Head of caudate nucleus (tissue), 42 donors: ENCODE results near the gene DOCK2.

Experiments used
- DNase-seq, 42 donors: peaks; one replicate each; pipeline versions ENCODE4 v3.0.0 to v3.0.0-alpha.2; 2020 to 2021; ENCODE audit warnings: mixed read lengths in 7 of 42
- intact Hi-C: fragments of 100-400 bp; cut with DNase I; formaldehyde crosslinking; loops from one replicate; pipeline ENCODE4 v1.15.0; 2022

DOCK2 gene

DNA sequence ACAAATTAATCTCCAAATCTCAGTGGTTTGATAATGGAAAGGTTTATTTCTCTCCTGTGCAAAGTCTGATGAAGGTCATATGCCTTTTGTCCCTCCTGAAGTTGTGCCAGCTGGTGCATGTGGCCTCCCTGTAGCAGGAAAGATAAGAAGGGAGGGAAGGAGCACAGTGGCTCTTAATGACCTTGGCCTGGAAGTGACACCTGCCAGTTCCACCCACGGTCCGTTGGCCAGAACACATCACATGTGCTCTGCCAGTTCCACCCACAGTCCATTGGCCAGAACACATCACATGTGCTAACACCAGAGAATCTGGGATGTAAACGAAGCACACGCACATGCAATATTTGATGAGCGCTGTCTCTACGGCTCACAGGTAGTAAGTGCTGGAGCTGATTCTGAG, 130.9 kb downstream of the DOCK2 start:
- DNase-seq: no peak

GRCh38 chr5:169768416-169768815, 131.3 kb downstream of the DOCK2 start:
- DNase-seq: no peak
- intact Hi-C loops: no loop called here

More for the DNA sequence above, 130.9 kb downstream of the DOCK2 start:
- intact Hi-C loops: no loop called here

GRCh38 chr5:169770109-169770508, 133.0 kb downstream of the DOCK2 start:
- intact Hi-C loops: loop anchor here (10.0 kb wide), 1 partner anchor 65 kb away; no protein-coding TSS in a partner anchor
- DNase-seq: no peak

- intact Hi-C loops: loop anchor here (10.0 kb wide), 1 partner anchor 63 kb away; no protein-coding TSS in a partner anchor
- no peak for DNase-seq
Measured at GRCh38 chr5:169772256-169772655, 135.2 kb downstream of the DOCK2 start.

GRCh38 chr5:169772688-169773087, 135.6 kb downstream of the DOCK2 start:
- DNase-seq: no peak
- intact Hi-C loops: loop anchor here (10.0 kb wide), 1 partner anchor 62 kb away; no protein-coding TSS in a partner anchor

- DNase-seq: no peak
- intact Hi-C loops: loop anchor here (10.0 kb wide), 1 partner anchor 58 kb away; no protein-coding TSS in a partner anchor
Measured at GRCh38 chr5:169777159-169777558, 140.1 kb downstream of the DOCK2 start.

DNA sequence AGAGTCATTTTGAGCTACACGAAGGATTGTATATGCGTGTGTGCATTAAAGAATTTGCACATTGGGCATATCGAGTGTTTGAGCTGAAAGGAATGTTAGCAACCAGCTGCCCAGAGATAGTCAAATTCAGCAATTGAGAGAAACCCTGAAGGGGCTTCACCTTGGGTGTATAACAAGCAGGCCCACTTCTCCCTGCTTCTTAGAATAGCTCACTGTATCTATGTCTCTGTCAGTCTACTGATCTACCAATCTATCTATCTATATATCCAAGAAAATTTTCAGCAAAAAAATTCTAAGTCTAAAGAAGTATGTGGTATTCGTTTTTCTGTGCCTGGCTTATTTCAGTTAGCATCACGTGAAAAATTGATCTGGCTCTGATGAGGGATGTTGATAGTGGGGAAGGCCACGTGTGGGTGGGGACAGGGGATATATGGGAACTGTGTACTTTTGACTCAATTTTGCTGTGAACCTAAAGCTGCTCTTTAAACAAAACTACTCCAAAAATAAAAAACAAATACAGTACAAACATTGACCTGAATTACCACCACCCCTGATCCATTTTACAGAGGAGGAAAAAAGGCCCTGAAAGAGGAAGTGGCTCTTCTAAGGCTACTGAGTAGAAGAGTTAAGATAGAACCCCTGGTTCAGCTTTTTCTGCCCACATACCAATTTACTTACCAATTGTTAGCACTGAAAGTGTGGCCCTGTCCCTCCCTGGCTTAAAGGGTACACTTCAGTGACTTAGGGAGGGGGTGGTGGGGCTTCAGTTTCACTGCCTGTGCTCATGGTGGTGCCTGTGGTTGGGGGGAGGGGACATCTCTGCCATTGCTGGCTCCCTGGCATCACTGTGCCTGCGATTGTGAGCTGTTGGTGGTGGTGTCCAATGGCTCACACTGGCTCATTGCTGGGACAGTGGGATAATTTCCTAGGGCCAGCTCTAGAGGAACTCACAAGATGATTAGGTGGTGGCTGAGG, 141.8 kb downstream of the DOCK2 start:
- intact Hi-C loops: loop anchor here (10.0 kb wide), 1 partner anchor 56 kb away; no protein-coding TSS in a partner anchor
- DNase-seq: no peak

GRCh38 chr5:169781420-169782345, 144.6 kb downstream of the DOCK2 start:
- DNase-seq: peak in 1 of 42 donors; percentile 9
- intact Hi-C loops: no loop called here

- intact Hi-C loops: no loop called here
- DNase-seq: no peak
Measured at GRCh38 chr5:169785771-169786618, 148.9 kb downstream of the DOCK2 start.

GRCh38 chr5:169788168-169788567, 151.1 kb downstream of the DOCK2 start:
- intact Hi-C loops: no loop called here
- no peak for DNase-seq

DNA sequence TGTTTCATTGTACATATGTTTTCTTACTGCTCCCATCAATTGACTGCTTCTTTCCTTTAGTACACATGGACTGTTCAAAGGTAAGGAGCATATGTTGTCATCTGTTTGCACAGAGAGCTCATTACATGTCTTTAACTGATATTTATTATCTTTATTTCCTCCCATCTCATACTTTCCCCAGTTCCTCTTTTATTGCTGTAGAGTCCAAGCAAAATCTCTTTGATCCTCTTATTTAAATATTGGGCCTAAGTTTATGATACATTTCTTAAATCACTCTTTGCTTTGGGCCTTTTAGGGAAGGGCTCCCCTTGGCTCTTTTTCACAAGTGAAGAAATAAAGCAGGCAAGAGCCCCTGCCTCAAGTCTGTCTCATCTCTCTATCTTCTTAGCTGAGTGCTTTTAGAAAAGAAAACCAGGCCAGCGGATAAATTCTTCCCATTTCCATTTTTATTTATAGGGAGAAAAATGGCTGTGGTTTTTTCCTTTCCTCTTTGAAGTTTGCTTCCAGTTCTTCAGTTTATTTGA, 152.4 kb downstream of the DOCK2 start:
- no peak for DNase-seq
- intact Hi-C loops: no loop called here

DNA sequence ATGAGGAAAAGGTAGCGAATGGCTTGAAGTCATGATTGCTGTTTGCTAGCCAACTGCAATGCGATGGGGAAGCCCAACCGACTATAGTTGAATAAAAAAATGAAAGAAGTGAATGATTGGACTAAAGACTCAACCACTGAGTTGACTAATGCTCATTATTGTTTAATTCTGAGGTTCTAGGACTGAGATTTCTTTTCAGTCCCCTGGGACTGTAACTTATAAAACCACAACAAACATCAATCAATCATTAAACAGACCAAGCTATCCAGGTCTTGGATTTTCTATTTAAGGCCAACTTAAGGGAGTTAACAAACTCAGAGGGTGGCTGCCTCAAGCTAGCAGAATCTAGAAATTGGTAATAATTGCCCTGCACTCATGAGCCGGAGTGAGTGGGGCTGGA, 154.2 kb downstream of the DOCK2 start:
- DNase-seq: no peak
- intact Hi-C loops: no loop called here

DNA sequence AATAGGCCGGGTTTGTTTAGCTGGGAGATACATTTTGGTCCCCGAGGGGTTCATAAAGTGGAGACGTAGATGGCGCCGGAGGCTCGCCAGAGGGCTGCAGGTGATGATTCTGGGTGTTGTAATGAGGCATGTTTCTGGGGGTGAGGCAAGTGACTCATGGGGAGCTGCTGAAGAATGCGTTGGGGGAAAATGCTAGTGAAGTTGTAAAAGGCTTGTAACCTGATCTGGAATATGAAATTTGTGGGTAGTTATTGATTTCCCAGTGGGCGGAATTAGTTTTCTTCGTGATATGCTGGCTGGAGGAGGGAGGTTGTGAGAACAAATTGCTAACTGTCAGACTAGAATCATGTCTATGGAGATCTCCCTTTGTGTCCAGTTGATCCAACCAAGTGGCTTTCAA, 158.3 kb downstream of the DOCK2 start:
- DNase-seq: peak in 39 of 42 donors; percentile 19 to 85 (median 56)
- intact Hi-C loops: no loop called here

DNA sequence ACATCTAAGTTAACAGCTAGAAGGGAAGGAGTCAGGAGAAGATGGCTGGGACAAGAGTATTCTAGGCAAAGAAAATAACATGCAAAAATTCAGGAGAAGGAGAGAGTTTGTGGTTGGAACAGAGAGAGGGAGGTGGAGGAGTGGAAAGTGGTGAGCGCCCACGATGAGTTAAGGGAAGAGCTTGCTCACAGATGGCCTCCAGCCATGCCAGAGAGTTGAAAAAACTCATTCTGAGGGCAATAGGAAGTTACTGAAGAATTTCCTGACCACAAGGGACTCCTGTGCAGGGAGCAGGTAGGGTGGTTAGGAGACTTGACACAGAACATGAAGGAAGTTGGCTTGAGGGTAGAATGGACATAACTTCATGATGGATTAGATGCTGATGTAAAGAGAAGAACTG, 159.7 kb downstream of the DOCK2 start:
- intact Hi-C loops: no loop called here
- no peak for DNase-seq

- intact Hi-C loops: no loop called here
- no peak for DNase-seq
Measured at GRCh38 chr5:169797577-169797976, 160.5 kb downstream of the DOCK2 start.

GRCh38 chr5:169798438-169798837, 161.4 kb downstream of the DOCK2 start:
- intact Hi-C loops: no loop called here
- no peak for DNase-seq

DNA sequence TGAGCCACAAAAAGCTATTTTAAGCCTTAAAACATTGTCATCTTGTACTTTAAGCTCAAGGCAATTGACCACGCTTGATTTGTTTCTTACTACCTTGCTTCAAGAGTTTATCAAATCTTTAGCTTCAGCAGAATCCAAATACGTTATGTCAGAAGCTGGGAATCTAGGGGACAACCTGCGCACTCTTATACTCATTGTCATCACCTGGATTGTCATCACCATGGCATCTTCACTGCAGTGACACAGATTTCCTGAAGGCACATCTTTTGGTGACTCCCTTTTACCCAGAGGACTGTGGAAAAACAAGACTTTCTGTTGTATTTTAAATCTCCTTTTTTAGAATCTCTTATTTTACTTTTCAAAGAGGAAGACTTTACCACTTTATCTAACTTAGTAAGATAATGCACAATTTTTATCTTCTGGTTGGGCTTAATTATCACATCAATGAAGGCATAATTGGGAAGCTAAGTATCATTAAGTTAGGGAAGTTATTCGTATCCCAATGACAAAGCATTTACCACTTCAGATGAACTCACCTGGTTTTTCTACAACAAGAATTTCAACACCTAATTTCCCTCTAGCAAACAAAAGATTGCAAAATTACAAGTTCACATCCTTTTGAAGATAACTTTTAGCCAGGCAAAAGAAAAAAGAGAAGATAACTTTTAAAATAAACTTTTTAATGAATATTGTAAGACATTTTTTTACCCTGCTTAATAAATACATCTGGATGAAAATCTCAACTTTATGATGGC, 162.0 kb downstream of the DOCK2 start:
- DNase-seq: no peak
- intact Hi-C loops: no loop called here

GRCh38 chr5:169801324-169801777, 164.3 kb downstream of the DOCK2 start:
- intact Hi-C loops: no loop called here
- DNase-seq: no peak
